ENCODE data around the gene HEY2. TPM values are rescaled to one million over a fixed set of nuclear protein-coding genes. Genes with fewer than 3 reads are reported as not detected.
"Not testable (repeated sequence)": the region's sequence is repeated elsewhere in the genome, so short reads cannot be mapped to it uniquely, and the experiment has no call there.

HEY2 gene
- total RNA-seq, 1 experiment from 2014 or later, result not detected

GRCh38 chr6:125804264-125804663 lies 54.8 kb downstream of the HEY2 start:
- H3K4me2 ChIP-seq (ENCODE audit: low read length), result no peak overlapping the region
- ATAC-seq (no peak), DNase-seq (no peak)
- no peak overlapping the region for H2AFZ ChIP-seq (ENCODE audit: low read length)
- no peak for TF ChIP-seq EZH2 (IDR thresholded peaks at IDR 0.05; ENCODE audit: low read length, unreplicated experiment)
- no peak for TF ChIP-seq EZH2phosphoT487 (IDR thresholded peaks at IDR 0.05; ENCODE audit: borderline replicate concordance, low read length)
- TF ChIP-seq CTCF (conservative IDR thresholded peaks at IDR 0.05; ENCODE audit: low read depth, low read length), result no peak
- H3K27ac ChIP-seq (ENCODE audit: low read length), result no peak overlapping the region
- no peaks in the 10 kb centered on the region for H3K9me3 ChIP-seq (ENCODE audit: low read length)
- POLR2A ChIA-PET (ENCODE audit: unreplicated experiment), result no interaction called here
- H4K20me1 ChIP-seq (ENCODE audit: low read length), result no peaks in the 10 kb centered on the region
- H3K9ac ChIP-seq (ENCODE audit: low read length), result no peak overlapping the region
- H3K27me3 ChIP-seq (ENCODE audit: low read length), result no peaks in the 10 kb centered on the region
- H3K4me1 ChIP-seq (ENCODE audit: insufficient read depth, low read length), result 0 out of 2 replicates have a peak, but pooled peaks cover 5% of the 10 kb centered on the region
- no TSS peak for BruUV-seq (replicated peaks)
- H3K79me2 ChIP-seq (ENCODE audit: low read length), result no peaks in the 10 kb centered on the region
- no peaks in the 10 kb centered on the region for H3F3A ChIP-seq (ENCODE audit: low read length, unreplicated experiment)
- no peaks in the 10 kb centered on the region for H3K9me2 ChIP-seq (replicated peaks; ENCODE audit: low read length)
- intact Hi-C loops (cut with micrococcal nuclease), result no loop called here
- no peaks in the 10 kb centered on the region for H3K36me3 ChIP-seq (ENCODE audit: low read depth, low read length)
- CTCF ChIA-PET, result no interaction called here
- no peak overlapping the region for H3K4me3 ChIP-seq (ENCODE audit: low read length)

- H3F3A ChIP-seq (ENCODE audit: low read length, unreplicated experiment); CTCF ChIA-PET; H2AFZ ChIP-seq (ENCODE audit: low read length); H3K27me3 ChIP-seq (ENCODE audit: low read length); H3K4me1 ChIP-seq (ENCODE audit: insufficient read depth, low read length); H3K27ac ChIP-seq (ENCODE audit: low read length); H3K4me3 ChIP-seq (ENCODE audit: low read length); intact Hi-C loops (cut with micrococcal nuclease); H3K36me3 ChIP-seq (ENCODE audit: low read depth, low read length); H3K4me2 ChIP-seq (ENCODE audit: low read length); DNase-seq; H3K79me2 ChIP-seq (ENCODE audit: low read length); H3K9ac ChIP-seq (ENCODE audit: low read length); ATAC-seq; H4K20me1 ChIP-seq (ENCODE audit: low read length); POLR2A ChIA-PET (ENCODE audit: unreplicated experiment); H3K9me2 ChIP-seq (replicated peaks; ENCODE audit: low read length); H3K9me3 ChIP-seq (ENCODE audit: low read length); BruUV-seq (replicated peaks): not testable (repeated sequence)
Measured at GRCh38 chr6:125804866-125805425, 55.5 kb downstream of the HEY2 start.

DNA sequence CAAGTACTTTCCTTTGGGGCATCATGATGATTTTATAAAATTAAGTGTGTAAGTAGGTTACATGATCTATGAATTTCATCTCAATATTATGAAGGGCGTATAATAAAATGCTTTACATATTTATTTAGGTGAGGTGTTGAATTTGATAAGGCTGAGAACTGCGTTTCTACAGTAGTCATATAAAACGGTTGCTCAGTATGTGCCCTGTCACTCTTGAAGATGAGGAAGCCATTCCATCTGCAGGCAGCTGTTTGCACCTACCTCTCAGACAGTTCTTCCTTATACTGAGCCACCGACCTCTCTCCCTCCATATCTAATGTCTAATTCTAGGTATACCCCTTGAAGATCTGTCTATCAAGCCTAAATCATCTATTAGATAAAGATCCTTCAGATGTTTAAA lies 57.4 kb downstream of the HEY2 start:
- CTCF ChIA-PET, result no interaction called here
- H3F3A ChIP-seq (ENCODE audit: low read length, unreplicated experiment), result no peaks in the 10 kb centered on the region
- no peak overlapping the region for H3K4me3 ChIP-seq (ENCODE audit: low read length)
- no peaks in the 10 kb centered on the region for H3K36me3 ChIP-seq (ENCODE audit: low read depth, low read length)
- TF ChIP-seq EZH2 (IDR thresholded peaks at IDR 0.05; ENCODE audit: low read length, unreplicated experiment) (no peak), EZH2phosphoT487 (IDR thresholded peaks at IDR 0.05; ENCODE audit: borderline replicate concordance, low read length) (no peak), CTCF (conservative IDR thresholded peaks at IDR 0.05; ENCODE audit: low read depth, low read length) (no peak)
- H3K79me2 ChIP-seq (ENCODE audit: low read length), result no peaks in the 10 kb centered on the region
- H3K27me3 ChIP-seq (ENCODE audit: low read length), result no peaks in the 10 kb centered on the region
- BruUV-seq (replicated peaks), result no TSS peak
- no peak for ATAC-seq
- H3K4me2 ChIP-seq (ENCODE audit: low read length), result no peak overlapping the region
- H4K20me1 ChIP-seq (ENCODE audit: low read length), result no peaks in the 10 kb centered on the region
- 0 out of 2 replicates have a peak, but pooled peaks cover 5% of the 10 kb centered on the region for H3K4me1 ChIP-seq (ENCODE audit: insufficient read depth, low read length)
- no peaks in the 10 kb centered on the region for H3K9me3 ChIP-seq (ENCODE audit: low read length)
- H3K27ac ChIP-seq (ENCODE audit: low read length), result no peak overlapping the region
- POLR2A ChIA-PET (ENCODE audit: unreplicated experiment), result no interaction called here
- intact Hi-C loops (cut with micrococcal nuclease), result no loop called here
- DNase-seq, result no peak
- H2AFZ ChIP-seq (ENCODE audit: low read length), result no peak overlapping the region
- no peaks in the 10 kb centered on the region for H3K9me2 ChIP-seq (replicated peaks; ENCODE audit: low read length)
- H3K9ac ChIP-seq (ENCODE audit: low read length), result no peak overlapping the region

Measured in PC-3 (cell line).